NCI-H1092 (cell line): Measurements from ENCODE around the gene SHROOM3.

Source experiments
- DNase-seq: peaks from one replicate; lab custom pipeline; 2025; lab: John Stamatoyannopoulos, UW

SHROOM3 gene

DNA sequence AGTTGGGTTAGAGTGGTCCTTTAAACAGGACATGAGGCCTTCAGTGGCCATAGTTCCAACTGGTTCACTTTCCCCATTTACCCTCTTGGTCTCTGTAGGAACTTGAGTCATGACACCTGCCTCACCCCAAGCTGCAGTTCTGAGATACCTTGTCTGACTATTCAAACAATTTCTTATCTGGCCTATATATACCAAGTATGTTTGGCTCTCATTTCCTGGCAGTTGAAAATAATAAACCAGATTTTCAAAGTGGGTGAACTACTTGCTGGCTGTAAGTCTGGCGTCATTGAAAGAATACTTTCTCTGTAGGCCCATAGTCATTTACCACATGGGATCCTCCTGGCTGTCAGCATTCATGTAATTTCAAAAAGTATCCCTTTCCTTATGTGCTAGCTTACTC, 228.8 kb downstream of the SHROOM3 start:
- no peak for DNase-seq

DNA sequence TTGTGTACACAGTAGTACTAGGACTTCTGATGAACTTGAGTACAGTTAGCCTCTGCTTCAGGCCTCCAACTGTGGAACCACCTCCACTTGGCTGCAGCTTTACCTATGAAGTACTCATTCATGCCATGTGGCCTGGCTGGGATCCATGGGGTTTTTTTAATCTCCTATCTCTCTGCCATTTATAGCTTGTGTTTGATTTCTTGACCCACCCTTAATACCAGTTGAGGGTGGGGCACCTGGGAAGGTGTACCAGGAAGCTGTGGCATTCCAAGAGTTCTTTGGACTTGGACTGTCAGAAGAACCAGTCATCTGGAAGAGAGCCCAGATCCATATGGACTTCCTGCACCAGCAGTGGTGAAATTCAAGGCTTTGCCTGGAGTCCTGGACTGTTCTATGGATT, 230.1 kb downstream of the SHROOM3 start:
- no peak for DNase-seq

DNA sequence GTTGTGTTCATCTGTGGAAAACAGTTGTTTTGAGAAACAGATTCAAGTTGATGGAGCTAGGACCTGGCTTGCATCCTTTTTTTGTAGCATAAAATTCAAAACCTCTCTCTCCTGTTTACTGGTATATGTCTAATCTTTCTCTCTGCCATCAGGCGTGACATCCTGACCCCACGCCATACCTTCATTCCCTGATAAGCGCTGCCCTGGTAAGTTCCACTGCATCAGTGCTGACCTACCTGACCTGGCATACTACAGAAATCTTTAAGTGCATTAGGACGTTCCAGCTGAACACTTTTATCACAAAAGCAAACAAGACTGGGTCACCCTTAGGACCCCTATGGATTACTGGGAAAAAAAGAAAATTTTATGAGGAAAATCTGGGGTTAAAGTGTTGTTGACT, 230.7 kb downstream of the SHROOM3 start:
- DNase-seq = no peak

DNA sequence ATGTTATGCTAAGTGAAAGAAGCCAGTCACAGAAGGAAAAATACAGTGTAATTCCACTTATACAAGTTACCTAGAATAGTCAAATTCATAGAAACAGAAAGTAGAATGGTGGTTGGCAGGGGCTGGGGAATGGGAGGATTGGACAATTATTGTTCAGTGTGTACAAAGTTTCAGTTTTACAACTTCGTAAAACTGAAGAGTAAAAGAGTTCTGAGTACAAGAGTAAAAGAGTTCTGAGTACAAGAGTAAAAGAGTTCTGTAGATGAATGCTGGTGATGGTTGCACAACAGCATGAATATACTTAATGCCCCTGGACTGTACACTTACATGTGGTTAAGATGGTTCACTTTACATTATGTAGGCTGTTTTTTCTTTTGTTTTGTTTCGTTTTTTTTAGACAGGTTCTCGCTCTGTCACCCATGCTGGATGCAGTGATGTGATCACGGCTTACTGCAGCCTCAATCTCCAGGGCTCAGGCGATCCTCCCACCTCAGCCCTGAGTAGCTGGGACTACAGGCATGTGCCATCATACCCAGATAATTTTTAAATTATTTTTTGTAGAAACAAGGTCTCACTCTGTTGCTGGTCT, 232.0 kb downstream of the SHROOM3 start:
- DNase-seq = no peak

DNA sequence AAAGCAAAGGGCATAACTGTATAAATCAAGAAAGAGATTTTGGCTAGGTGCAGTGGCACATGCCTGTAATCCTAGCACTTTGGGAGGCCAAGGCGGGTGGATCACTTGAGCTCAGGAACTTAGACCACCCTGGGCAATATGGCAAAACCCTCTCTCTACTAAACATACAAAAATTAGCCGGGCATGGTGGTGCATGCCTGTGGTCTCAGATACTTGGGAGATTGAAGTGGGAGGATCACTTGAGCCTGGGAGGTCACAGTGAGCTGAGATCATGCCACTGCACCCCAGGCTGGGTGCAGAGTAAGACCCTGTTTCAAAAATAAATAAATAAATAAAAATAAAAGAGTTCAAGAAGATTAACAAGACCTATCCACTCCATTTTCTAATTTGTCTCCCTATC, 235.6 kb downstream of the SHROOM3 start:
- DNase-seq = no peak

DNA sequence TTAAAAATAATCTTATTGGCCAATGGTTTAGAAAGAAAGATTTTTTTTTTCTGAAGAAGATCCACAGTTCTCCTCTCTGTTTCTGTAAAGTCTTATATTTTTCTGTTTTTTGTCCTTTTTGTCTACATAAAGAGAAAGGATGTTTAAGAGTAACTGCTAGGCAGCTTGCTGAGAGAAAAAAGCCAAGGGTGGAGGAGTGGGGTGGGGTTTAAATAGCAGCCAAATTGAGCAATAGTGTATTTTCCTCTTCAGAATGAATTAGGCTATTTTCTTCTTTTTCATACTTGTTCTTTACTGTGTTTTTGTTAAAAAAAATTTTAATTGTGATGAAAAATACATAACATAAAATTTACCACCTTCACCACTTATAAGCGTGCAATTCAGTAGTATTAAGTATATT, 238.3 kb downstream of the SHROOM3 start:
- no peak for DNase-seq

DNA sequence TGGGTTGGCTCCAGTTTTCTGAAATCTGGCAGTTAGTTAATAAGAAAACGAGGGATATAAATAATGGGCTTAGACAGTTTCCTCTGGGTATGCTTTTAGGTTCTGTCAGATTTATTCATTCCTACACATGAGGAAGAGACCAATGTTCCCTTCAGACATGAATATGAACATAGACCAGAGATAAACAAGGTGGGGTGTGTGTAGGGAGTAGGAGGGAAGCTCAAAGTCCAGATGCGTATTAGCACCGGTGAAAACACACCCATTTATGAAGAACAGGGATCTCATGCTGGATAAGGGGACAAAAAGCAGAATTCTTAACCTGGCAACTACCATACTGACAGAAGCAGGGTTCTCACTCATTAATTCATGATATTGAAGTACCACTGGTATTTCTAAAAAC, 240.0 kb downstream of the SHROOM3 start:
- DNase-seq = no peak

DNA sequence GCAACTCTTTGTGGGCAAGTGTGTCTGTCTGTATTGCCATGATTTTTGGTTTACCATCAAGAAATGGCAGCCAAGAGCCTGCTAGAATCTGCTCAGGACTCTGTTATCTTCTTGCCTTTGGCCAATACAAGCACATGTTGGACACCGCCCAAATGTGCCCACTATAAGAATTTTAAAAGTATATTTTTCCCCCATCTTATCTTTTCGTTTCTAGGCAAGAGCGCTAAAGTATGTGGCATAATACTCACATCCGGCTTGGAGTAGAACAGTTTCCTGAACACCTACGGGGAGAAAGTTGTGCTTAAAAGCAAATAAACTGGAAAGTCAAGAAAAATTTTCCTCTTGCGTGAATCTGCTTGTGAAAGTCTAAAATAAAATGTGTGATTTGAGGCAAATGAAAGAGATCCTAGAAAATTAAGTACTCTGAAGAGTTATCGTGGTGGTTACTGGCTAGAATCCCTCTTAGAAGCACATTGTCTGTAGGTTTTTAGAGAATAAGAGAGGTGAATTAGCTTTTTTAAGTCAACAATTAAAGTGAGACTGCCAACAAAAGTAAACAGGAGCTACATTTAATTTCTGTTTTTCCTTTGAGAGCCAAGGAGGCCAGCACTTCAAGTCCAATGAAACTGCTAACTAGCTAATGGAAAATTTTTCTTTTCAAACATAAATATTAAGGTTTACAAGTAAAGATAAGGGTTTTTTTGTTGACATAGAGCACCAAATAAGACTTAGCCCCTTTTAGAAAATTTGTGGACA, 242.7 kb downstream of the SHROOM3 start:
- no peak for DNase-seq

DNA sequence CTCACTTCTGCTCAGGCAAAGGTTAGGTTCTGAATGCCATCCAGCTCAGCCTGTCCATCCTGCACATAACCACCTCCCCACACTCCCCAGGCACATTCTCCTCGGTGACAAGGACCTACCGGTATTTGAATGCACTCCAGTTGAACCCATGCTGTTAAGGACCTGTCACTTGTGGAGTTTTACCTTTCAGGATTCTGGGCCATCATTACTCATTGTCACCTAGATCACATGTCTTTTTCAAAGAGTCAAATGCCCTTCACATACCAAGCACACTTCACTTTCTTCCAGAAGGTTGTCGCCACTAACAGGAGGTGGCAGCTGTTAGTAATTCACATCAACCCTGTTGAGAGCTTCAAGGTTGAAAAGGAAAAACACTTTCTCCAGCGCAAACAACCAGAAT, 244.7 kb downstream of the SHROOM3 start:
- DNase-seq = no peak

DNA sequence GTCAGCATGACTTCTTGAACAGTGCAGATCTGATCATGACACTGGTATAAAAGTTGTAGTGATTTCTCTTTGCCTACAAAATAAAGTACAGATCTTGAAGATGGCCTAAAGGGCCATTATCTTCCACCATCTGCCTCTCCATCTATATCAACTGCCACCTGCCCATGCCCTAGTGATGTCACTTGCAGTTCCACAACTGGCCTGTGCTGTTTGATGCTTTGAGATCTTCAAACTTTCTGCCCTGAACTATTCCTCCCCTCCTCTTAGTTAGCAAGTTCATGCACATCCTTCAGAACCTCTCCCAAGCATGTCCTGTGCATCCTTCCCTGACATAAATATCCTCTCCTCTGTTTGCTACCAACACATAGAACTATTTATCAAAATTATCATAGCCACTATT, 245.9 kb downstream of the SHROOM3 start:
- no peak for DNase-seq

DNA sequence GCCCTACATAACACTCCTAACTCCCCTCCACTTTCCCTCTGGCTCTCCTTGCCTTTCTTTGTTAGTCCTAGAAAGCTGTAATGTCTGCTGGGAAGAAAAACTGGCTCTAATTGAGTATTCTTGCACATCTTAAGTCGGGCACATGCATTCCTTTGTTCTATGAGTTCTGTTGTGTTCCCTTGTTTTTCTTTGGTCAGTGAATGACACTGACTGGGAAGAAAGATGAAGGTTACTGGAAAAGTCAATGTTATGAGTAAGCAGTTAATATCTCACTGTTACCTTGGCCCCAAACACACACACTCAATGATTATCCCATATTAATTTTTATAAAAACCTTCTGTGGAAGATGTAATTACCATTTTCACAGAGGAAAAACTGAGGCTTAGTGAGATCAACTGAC, 247.0 kb downstream of the SHROOM3 start:
- no peak for DNase-seq

DNA sequence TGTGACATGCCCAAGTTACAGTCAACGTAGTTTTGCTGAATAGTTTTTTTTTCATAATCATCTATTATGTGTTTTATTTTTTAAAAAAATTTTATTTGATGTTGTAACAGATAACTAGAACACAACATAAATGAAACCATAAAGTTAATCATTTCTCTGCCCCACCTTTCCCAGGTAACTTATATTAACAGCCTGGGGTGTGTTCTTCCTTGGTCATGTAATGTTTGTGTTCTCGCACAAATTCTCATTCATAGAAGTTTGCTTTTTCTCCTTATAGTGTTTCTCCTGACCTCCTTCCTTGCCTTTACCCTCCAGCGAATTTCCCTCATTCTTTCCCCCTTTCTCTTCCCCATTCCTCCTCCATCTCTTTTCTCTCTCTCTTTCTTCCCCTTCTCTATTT, 248.1 kb downstream of the SHROOM3 start:
- no peak for DNase-seq

DNA sequence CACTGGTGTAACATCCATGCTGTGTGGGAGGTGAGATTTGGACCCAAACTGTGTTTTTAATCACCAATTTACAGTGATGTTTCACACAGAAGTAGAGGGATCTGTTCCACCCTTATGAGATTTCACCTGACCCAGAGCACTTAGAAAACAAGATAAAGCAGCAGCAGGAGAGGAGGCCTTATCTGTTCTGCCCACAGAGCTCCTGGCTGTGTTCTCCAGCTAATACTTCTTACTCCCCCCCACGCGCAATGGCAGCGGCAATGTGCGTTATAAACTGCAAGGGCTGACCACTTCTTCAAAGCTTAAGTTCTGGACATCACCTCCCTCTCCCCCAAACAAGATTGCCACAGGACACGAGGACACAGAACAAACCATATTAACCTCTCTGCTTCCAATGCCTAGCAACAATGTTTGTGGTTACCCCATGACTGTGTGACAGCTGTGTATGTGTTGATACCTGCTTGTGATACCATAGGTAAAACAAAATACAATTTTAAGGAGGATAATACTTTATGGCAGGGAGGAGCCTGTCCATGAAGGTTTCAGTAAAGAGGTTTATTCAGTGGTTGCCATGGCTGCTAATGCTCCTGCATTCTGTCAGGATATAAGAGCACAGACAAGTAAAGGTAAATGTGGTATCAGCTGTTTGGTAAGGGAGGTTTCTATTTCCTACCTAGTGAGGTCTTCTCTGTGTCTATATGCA, 252.9 kb downstream of the SHROOM3 start:
- DNase-seq = peak; percentile 42

DNA sequence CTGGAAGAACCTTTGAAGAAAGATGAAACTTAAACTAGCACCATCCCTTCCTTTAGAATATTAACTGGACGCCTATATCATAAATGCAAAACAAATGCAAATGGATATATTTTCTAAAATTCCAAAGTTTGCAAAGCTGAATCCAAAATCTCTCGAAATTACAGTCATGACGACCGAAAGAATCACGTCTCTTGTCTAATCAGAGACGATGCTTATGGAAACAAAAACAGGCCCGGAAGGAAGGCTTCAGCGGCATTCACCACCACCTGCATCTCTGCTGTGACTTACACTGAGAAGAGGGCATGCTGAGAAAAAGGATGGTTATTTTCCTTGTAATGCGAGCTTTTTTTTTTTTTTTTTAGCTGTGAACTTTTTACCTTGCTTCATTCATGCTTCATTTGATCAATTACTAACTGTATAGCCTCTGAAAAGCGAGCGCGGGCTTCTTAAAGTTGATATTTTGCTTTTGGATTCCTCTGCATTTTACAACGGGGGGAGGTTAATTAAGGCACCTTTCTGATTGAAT, 253.7 kb downstream of the SHROOM3 start:
- no peak for DNase-seq

DNA sequence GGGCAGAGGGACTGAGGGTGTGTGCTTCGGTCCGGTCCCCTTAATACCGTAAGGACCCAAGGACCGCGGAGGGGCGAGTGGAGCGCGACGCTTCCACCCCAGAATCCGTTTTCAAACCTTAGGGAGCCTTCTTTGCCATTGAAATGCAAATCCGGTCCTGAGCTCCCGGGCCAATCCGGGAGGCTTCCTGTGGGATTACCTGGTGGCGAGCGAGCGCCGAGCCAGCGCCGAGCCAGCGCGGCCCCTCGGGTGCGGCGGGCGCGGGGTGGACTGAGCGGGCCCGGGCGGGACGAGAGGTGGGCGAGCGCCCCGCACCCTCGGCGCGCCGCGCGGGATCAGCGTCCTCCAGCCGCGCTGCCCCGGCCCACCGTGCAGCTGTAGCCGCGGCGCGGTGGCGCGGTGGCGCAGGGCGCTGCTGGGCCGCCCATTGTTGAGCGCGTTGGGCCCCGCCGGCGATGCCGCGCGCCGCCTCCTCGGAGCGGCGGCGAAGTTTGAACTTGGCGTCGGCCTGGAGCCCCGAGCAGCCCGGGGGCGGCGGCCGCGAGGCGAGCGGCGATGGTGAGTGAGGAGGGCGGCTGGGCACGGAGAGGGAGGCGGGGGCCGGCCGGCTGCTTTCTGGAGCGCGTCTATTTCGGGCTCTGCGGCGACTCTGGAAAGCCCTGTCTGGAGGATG, 254.3 kb downstream of the SHROOM3 start:
- DNase-seq = peak; percentile 45

DNA sequence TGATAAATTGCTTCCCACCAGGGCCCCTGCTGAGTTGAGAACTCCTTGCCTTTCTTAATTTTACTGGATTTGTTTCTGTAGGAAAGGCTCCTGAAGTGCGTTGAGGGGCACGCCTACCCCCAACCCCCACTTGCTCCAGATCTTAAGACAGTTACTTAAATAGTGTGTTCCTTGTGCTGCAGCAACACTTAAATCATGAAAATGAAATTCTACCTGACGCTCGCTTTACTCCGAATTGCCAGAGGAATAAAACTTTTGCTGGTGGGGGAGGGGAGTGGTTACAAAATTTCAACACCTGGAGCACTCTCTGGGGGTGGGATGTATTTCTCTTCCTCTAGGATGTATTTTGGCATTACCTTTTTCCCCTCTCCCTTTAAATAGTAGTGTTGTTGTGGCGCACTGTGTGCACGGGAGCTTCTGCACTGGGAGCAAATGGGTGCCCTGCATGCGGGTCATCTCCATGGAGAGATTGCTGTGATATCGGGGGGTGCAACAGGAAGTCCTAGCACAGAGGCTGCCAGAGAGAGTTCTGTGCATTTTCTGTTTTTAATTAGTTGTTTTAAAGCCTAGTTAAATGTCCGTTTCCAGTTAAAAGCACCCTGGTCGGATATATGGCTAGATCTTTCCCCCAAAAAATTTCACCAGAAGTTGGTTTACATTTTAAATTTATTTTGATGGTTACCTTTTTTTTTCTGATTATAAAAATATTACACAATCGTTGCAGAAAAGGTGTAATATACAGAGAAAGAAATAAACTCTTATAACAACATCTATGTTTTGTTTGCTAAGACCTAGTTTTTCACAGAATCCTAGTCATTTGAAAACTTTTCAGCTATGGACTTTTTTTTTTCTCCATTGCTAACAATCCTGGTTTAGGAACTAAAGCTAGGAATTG, 255.2 kb downstream of the SHROOM3 start:
- peak; percentile 26 for DNase-seq

DNA sequence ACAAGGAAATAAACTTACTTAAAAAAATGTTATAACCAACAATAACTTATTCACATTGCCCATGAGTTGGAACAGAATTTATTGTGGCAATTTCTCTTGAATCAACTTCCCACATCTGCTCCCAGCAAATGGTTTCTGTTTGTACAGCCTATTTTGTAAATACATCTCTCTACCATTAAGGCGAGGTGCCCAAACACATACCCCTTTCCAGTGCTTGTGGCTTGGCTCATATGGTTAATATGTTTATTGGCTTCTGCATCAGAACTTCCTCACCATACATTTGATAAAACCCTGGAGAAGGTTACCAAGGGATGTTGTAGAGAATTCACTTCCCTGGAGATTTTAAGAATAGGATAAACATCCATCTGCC, 255.9 kb downstream of the SHROOM3 start:
- DNase-seq = peak; percentile 22

DNA sequence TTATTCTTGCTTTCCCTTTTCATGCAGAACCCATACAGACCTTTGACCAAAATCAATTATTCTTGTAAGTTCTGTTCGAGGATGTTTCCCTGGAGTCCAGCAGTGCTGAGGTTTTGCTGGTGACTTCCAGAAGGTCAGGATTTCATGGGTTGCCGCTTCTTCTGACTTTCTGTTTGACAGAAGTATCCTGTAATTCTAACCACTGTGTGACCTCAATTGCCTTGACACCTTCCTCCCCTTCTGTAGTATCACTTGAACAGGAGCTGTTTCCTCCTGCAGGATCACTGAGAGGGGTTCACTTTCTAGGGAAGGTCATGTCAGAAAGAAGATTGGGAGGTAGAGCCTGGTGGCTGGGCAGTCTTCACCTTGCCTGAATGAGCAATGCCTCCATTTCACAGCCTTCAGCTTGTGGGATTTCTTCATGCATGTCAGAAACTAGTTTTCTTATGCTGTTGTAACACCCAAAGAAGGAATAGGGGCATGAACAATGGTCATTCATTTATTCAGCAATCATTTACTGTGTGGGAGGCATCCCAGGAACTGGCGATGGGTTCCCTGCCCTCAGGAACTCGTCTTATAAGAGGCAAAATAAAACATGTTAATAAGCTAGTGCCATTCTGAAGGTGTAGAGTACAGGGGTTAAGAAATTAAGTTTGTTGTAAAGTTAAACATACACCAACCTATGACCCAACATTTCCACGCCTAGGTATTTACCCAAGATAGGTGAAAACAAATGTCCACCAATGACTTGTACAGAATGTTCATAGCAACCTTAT, 257.0 kb downstream of the SHROOM3 start:
- DNase-seq = no peak

DNA sequence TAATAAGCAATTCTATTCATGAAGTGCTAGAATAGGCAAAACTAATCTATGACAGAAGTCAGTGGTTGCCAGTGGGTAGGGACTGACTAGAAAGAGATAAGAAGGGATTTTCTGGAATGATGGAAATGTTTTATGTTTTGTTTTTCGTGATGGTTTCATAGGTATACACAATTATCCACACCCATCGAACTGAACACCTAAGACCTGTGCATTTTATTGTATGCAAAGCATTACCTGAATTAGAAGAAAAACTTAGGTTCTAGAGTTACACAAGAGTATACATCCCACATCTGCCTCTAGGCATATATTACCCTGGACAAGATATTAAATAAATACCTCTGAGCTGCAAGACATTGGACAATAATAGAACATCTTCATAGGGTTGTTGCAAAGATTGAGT, 257.7 kb downstream of the SHROOM3 start:
- no peak for DNase-seq

DNA sequence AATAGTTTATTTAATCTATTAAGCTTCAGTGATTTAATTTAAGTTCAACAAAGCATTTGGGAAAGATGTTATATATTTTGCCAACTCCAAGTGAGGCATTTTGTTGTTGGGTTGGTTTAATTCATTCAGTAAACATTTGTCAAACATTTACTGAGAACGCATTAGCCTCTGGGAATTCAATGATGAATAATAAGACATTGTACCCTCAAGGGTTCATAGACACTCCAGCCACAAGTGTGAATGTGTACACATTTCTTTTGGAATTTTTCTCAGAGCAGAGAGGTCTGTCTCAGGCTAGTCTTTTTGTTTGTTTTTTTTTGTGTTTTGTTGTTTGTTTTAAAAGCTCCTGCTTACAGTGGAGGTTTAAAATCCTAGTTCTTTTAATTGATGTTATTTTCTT, 259.0 kb downstream of the SHROOM3 start:
- DNase-seq = no peak

DNA sequence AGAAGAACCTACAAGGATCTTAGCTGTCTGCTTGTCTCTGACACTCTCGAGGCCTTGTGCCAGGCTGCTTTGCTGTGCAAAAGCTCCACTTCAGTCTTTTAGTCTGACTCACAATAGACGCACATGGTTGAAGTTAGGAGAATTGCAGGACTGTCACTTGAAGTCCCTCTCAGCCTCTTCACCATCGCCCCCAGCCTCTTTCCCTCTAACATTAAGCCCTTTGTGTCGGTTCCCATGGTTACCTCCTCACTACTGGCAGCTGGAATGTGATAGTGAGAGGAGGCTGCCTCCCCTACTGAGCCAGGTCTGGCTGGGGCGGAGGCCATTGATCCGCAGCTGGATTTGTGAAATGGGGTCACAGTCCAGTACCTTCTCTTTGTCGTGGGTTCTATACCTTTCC, 261.1 kb downstream of the SHROOM3 start:
- peak; percentile 50 for DNase-seq
